Amniotic epithelial cell (primary cell): ENCODE measurements around the gene MCRIP2.

Experiments
- DNase-seq: peaks from one replicate; pipeline ENCODE4 v3.0.0-alpha.2; 2010; ENCODE audit warnings: low read depth

MCRIP2 gene

DNA sequence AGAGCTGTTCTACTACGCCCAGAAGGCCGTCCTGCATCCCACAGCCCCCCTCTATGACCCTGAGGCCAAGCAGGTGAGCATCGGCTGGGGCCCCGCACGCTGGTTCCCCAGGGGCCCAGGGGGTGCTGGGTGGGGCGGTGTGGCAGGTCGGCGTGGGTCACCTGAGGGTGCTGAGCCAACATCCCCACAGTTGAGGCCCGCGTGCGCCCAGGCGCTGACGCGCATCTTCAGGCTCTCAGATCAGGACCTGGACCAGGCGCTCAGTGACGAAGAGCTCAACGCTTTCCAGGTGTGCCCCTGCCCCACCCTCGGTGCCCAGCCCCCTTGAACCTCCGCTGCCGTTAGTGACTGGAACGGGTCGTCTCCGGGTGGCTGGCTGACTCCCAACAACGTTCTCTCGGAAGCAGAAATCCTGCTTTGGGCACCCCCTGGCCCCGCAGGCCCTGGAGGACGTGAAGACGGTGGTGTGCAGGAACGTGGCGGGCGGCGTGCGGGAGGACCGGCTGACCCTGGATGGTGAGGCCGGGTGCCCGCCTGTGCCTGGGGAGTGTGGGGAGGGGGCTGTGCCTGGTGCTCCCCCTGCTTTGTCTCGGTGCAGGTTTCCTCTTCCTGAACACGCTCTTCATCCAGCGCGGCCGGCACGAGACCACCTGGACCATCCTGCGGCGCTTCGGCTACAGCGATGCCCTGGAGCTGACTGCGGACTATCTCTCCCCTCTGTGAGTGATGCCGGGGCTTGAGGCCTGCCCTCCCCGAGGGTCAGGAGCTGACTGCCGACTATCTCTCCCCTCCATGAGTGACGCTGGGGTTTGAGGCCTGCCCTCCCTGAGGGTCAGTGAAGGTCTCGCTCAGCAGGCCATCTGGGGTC, 29.1 kb downstream of the MCRIP2 start:
- no peak for DNase-seq

DNA sequence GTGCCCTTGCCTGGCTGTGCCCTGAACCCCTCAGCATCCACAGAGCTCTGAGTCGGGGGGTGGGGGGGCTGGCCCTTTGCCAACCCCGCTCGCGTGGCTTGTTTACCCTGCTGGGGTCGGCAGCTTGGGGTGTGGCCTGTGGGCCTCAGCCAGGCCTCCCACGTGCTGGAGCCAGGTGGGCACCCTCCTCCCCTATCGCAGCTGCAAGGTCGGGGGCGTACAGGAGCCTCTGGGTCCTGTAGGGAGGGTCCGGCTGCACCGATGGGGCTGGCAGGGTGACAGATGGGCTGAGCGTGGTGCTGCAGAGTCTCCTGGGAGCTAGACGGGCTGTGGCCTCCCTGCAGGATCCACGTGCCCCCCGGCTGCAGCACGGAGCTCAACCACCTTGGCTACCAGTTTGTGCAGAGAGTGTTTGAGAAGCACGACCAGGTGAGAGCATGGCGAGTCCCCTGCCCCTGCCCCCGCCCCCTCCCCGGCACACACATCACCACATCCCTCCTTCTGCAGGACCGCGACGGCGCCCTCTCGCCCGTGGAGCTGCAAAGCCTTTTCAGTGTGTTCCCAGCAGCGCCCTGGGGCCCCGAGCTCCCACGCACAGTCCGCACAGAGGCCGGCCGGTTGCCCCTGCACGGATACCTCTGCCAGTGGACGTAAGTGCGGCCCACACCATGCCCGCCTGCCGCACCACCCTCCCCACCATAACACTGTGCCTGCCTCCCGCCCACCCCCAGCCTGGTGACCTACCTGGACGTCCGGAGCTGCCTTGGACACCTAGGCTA, 29.9 kb downstream of the MCRIP2 start:
- DNase-seq, result no peak

DNA sequence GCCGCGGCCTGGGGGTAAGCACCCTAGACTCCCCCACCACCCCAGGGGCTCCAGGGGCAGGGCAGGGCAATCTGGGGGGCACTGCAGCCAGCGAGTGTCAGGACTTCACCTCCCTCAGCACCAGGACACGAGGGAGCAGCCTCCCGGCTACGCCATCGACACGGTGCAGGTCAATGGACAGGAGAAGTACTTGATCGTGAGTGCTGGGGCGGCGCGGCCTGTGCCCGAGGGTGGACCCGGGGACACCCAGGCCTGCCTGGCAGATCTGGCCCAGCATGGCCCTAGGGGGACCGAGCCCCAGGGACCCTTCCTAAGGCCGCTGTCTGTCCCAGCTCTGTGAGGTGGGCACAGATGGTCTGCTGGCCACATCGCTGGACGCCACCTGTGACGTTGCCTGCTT, 30.7 kb downstream of the MCRIP2 start:
- DNase-seq, result no peak

DNA sequence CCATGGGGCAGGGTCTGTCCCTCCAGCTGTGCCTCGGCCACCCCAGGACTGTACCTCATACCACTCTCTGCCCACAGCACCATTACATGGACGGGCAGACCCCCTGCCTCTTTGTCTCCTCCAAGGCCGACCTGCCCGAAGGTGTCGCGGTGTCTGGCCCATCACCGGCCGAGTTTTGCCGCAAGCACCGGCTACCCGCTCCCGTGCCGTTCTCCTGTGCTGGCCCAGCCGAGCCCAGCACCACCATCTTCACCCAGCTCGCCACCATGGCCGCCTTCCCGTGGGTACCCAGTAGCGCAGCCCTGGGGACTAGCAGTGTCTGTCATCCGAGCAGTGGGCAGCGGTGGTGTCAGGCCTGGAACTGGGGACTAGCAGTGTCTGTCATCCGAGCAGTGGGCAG, 31.2 kb downstream of the MCRIP2 start:
- DNase-seq, result no peak

- DNase-seq, result no peak
Measured at GRCh38 chr16:673399-673991, 31.9 kb downstream of the MCRIP2 start.

DNA sequence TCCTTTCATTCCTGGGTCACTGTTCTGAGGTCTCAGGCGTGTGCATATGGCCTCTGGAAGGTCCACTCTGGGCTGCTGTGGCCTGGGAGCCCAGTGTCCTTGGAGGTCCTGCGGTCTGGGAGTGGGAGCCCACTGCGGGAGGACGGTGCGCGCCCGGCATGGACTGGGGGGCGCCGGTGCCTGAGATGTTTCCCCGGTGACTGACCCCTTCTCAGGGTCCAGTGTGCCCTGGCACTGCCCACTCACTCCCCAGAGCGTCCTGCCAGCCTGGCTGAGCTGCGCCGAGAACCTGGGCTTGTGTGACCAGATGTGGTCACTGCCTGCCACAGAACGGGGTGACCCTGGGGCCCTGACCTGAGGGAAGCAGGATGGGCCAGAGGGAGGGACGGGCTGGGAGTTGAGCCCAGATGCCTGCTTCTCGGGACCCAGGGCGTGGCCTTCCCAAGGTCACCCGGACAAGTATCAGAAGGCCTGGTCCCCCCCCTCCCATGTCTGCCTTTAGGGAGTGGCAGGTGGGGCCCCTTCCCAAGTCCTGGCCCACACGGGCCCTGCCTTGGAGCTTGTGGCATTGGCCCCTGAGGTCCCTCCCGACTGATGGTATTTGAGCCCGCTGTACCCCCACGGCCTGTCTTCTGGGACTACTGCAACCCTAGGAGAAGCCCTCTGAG, 32.7 kb downstream of the MCRIP2 start:
- no peak for DNase-seq

GRCh38 chr16:674968-675883, 33.6 kb downstream of the MCRIP2 start, which contains the start of gene RHBDL1:
Gene RHBDL1, plus strand, starts transcription at chr16:675671. Its CDS starts 120 bp downstream, at chr16:675791.
- peak; percentile 55 for DNase-seq

DNA sequence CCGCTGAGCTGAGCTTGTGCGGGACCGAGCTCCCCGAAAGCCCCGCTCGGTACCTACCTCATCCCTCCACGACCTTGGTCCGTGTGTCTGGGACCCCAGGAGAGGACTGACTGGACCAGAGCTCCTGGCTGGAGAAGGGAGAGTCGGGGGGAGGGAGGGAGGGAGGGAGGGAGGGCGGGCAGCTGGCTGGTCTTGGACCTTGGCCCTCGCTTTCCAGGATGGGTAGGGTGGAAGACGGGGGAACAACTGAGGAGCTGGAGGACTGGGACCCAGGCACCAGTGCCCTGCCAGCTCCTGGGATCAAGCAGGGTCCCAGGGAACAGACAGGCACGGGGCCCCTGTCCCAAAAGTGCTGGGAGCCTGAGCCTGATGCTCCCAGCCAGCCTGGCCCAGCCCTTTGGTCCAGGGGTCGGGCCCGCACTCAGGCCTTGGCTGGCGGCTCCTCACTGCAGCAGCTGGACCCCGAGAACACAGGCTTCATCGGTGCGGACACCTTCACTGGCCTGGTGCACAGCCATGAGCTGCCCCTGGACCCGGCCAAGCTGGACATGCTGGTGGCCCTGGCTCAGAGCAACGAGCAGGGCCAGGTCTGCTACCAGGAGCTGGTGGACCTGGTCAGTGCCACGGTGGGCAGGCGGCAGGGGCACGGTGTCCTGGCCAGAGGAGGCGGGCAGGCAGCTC, 34.4 kb downstream of the MCRIP2 start:
- DNase-seq, result no peak

DNA sequence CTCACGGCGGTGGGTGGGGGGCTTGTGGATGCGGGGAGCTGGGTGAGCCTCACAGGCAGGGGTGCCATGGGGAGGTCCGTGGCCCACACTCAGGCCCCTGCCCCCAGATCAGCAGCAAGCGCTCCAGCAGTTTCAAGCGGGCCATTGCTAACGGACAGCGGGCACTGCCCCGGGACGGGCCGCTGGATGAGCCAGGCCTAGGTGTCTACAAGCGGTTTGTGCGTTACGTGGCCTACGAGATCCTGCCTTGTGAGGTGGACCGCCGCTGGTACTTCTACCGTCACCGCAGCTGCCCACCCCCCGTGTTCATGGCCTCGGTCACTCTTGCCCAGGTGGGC, 34.9 kb downstream of the MCRIP2 start:
- DNase-seq, result no peak

- DNase-seq, result no peak
Measured at GRCh38 chr16:676913-677312, 35.3 kb downstream of the MCRIP2 start.

DNA sequence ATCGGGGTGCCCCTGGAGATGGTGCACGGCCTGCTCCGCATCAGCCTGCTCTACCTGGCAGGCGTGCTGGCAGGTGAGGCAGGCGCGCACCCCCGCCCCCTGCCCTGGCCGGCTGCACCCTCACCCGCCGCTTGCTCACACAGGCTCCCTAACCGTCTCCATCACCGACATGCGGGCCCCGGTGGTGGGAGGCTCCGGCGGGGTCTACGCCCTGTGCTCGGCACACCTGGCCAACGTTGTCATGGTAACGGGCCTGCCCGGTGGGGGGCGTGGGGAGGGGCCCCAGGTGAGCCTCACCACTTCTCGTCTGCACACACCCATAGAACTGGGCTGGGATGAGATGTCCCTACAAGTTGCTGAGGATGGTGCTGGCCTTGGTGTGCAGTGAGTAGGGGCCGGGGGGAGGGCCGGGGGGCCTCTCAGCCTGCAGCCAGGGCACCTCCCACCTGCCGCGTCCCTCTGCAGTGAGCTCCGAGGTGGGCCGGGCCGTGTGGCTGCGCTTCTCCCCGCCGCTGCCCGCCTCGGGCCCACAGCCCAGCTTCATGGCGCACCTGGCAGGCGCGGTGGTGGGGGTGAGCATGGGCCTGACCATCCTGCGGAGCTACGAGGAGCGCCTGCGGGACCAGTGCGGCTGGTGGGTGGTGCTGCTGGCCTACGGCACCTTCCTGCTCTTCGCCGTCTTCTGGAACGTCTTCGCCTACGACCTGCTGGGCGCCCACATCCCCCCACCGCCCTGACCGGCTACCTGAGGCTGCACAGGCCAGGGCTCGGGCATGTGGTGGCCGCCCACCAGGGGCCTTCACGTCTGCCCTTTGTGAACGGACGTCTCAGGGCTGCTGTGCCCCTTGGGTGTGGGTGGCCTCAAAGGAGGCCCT, 35.9 kb downstream of the MCRIP2 start:
- DNase-seq, result no peak

- DNase-seq, result no peak
Measured at GRCh38 chr16:678209-678857, 36.7 kb downstream of the MCRIP2 start.

DNA sequence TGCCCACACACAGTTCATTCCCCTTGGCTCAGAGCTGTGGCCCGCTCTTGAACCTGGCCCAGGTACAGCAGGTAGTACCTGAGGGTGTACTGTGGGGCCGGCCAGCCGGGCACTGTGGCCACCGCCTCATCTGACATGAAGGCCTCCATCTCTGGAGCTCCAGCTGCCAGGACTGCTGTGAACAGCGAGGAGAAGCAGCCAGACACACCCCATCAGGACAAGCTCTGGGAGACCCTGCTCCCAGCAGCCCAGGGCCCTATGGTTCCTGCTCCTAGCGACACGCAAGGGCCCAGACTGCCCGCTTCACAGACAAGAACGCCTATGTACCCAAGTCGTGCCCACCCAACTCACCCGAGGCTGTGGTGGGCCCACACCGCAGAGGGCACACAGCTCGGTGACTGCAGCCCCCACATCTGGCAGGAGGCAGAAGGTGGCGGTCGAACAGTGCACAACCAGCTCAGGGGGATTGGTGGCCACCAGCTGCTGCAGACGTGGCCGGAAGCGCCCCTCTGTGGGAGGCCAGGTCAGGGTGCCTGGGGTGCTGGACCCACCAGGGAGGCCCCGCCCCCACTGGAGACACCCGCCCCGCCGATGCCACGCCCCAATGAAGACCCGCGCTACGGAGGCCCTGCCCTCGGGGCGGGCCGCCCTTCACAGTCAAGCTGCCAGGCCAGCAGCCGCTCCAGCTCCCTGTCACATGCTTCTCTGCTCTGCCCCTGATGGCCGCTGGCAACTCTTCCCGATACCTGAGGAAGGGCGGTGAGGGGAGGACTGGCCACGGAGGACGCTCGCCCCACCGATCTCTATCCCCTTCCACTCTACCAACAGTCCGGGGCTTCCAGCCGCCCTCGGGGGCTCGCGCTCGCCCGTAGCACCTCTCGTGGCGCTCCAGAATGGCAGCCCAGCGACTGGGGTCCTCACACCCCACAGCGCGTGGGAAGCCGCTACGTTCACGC, 37.5 kb downstream of the MCRIP2 start:
- peak; percentile 40 for DNase-seq

DNA sequence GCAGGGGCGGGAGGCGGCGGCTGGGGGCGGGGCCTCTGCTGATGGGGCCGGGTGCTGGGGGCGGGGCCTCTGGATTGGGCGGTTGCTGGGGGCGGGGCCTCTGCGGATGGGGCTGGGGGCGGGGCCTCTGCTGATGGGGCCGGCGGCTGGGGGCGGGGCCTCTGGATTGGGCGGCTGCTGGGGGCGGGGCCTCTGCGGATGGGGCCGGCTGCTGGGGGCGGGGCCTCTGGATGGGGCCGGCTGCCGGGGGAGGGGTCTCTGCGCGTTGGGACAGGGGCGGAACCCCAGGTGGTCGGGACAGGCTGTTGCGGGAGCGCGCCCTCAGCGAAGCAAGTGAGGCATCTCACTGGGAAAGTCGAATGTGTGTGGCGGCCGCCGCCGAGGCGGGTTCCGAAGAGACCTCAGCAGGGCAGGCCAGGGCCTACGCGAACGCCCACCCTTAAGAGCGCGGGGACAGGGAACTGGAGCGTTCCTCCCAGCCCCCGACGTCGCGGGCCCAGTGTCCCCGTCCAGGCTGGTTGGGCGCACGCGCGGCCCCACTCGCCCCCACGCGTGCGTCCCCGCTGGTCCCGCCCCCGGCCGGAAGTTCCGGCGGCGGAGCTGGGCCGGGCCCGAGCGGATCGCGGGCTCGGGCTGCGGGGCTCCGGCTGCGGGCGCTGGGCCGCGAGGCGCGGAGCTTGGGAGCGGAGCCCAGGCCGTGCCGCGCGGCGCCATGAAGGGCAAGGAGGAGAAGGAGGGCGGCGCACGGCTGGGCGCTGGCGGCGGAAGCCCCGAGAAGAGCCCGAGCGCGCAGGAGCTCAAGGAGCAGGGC, 38.4 kb downstream of the MCRIP2 start, which contains the start of gene STUB1:
STUB1 (plus strand) TSS at position 597 of the 811 bp plus-strand sequence; CDS start at position 713, 116 bp downstream.
- DNase-seq, result peak; percentile 72

GRCh38 chr16:680625-680945, 39.0 kb downstream of the MCRIP2 start:
- DNase-seq, result no peak

DNA sequence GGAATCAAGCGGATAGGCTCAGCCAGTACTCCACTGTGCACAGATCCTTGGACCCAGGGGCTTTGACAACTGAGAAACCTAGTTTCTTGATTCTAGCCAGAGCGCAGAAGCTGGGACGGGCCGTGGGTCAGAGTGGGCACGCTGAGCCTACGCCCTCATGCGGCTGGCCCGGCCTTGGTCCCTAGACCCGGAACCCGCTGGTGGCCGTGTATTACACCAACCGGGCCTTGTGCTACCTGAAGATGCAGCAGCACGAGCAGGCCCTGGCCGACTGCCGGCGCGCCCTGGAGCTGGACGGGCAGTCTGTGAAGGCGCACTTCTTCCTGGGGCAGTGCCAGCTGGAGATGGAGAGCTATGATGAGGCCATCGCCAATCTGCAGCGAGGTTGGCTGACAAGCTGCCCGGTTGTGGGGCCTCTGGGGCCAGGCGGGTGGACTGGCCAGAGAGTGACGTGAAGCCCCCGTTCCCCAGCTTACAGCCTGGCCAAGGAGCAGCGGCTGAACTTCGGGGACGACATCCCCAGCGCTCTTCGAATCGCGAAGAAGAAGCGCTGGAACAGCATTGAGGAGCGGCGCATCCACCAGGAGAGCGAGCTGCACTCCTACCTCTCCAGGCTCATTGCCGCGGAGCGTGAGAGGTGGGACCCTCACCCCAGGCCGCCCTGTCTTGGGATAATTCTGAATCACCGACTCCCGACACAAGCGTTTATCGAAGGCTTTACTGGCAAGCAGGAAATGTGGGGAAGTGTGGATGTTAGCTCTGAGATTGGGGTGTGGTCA, 39.5 kb downstream of the MCRIP2 start:
- peak; percentile 36 for DNase-seq
